Islet precursor cell (in vitro differentiated cells): ENCODE results near the gene CASP8AP2.
"Not testable (repeated sequence)": the region's sequence is repeated elsewhere in the genome, so short reads cannot be mapped to it uniquely, and the experiment has no call there.

Experiments used
- DNase-seq: peaks from one replicate; pipeline ENCODE4 v3.0.0-alpha.2; 2018

CASP8AP2 gene

DNA sequence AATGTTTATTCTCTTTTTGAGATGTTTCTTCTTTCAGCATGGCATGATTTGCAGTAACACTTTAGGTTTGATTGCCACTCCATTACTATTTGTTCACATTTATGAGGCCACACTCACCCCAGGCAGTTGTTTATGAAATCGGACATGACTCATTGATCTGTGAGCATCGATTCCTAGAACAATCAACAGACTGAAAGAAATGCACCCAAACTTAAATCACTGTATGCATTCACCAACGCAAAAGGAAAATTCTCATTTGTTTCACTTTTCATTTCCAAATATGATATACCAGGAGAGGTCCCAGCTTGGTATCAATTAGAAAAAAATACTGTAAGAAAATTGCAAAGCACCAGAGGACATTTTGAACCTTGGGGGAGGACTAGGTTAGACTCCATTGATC lies 59.2 kb downstream of the CASP8AP2 start:
- no peak for DNase-seq

DNA sequence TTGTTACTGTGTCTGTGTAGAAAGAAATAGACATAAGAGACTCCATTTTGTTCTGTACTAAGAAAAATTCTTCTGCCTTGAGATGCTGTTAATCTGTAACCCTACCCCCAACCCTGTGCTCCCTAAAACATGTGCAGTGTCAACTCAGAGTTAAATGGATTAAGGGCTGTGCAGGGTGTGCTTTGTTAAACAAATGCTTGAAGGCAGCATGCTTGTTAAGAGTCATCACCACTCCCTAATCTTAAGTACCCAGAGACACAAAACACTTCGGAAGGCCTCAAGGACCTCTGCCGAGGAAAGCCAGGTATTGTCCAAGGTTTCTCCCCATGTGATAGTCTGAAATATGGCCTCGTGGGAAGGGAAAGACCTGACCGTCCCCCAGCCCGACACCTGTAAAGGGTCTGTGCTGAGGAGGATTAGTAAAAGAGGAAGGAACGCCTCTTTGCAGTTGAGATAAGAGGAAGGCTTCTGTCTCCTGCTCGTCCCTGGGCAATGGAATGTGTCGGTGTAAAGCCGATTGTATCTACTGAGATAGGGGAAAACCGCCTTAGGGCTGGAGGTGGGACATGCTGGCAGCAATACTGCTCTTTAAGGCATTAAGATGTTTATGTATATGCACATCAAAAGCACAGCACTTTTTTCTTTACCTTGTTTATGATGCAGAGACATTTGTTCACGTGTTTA lies 61.3 kb downstream of the CASP8AP2 start:
- peak; percentile 79 for DNase-seq

DNA sequence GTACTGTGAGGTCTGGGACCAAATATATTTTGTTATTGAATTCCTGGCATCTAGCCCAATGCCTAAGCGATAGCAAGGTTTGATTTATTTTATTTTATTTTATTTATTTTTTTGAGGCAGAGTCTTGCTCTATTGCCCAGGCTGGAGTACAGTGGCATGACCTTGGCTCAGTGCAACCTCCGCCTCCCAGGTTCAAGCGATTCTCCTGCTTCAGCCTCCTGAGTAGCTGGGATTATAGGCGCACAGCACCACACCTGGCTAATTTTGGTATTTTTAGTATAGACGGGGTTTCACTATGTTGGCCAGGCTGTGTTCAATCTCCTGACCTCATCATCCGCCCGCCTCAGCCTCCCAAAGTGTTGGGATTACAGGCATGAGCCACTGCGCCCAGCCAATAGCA lies 62.9 kb downstream of the CASP8AP2 start:
- DNase-seq, result not testable (repeated sequence)

DNA sequence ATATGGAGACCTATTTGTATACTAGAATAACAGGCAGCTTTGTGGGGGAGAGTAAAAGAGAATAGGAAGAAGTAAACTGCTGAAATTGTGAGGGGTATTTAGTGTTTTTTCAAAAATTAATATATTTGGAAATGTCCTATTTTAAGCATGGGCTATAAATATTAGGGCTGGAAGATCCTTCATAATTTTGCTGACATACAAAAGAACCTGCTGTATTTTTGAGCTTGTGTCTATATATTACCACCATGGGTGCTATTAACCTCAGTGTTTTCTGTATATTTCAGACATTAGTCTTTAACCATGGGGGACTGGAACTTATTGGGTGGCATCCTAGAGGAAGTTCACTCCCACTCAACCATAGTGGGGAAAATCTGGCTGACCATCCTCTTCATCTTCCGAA lies 64.5 kb downstream of the CASP8AP2 start, which contains the start of gene GJA10:
TSS of gene GJA10 (plus strand) at position 301 of the 400 bp plus-strand sequence. CDS start at position 301, 0 bp downstream.
- DNase-seq, result no peak

DNA sequence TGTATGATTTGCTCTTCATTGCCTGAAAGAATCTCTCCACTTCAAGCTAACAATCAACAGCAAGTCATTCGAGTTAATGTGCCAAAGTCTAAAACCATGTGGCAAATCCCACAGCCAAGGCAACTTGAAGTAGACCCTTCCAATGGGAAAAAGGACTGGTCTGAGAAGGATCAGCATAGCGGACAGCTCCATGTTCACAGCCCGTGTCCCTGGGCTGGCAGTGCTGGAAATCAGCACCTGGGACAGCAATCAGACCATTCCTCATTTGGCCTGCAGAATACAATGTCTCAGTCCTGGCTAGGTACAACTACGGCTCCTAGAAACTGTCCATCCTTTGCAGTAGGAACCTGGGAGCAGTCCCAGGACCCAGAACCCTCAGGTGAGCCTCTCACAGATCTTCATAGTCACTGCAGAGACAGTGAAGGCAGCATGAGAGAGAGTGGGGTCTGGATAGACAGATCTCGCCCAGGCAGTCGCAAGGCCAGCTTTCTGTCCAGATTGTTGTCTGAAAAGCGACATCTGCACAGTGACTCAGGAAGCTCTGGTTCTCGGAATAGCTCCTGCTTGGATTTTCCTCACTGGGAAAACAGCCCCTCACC lies 65.7 kb downstream of the CASP8AP2 start:
- peak; percentile 89 for DNase-seq

DNA sequence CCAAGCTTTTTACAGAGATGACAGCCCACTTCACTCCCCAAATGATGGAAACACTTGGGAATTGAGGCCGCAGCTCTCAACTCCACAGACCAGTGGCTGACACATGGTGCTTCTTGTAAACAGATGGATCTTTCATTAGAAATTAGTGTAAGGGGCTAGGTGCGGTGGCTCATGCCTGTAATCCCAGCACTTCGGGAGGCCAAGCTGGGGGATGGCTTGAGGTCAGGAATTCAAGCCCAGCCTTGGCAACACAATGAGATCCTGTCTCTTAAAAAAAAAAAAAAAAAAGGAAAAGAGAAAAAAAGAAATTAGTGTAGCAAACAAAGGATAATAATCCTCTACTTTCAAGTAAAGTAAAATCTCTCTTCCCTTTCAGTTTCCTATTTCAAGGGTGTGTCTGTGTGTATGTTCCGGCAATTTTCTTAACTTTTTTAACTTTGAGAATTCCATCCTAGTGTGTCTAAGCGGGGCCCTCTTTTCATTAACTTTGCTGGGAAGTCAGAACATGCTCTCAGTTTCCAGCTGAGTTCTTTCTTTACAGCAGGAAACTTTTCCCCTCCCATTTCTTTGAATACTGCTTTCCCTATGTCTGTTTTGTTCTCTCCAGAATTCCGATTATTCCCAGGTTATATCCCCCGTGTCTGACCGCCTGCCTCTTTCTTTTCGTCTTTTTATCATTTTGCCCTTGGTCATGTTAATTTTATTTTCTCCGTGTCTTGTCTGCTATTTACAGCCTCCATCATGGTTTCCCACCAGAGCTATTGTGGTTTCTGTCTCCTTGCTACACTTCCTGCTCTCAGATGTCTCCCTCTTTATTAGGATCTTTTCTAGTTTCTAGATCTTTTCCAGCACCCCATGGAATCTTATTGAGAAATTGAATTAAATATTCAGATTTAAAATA lies 80.6 kb downstream of the CASP8AP2 start:
- DNase-seq, result not testable (repeated sequence)

DNA sequence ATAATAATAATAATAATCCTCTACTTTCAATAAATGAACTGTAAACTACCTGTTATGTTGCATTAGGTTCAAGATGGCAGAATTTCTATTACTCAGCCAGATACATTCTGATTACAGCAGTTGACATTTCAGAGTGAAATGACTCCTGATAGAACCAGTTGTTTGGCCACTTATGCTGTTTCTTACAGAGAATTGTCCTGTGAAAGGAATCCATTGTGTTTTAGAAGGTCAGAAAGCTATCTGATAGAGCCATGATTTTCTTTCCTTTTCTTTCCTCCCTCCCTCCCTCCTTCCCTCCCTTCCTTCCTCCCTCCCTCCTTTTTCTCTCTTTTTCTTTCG lies 81.2 kb downstream of the CASP8AP2 start:
- DNase-seq, result no peak

DNA sequence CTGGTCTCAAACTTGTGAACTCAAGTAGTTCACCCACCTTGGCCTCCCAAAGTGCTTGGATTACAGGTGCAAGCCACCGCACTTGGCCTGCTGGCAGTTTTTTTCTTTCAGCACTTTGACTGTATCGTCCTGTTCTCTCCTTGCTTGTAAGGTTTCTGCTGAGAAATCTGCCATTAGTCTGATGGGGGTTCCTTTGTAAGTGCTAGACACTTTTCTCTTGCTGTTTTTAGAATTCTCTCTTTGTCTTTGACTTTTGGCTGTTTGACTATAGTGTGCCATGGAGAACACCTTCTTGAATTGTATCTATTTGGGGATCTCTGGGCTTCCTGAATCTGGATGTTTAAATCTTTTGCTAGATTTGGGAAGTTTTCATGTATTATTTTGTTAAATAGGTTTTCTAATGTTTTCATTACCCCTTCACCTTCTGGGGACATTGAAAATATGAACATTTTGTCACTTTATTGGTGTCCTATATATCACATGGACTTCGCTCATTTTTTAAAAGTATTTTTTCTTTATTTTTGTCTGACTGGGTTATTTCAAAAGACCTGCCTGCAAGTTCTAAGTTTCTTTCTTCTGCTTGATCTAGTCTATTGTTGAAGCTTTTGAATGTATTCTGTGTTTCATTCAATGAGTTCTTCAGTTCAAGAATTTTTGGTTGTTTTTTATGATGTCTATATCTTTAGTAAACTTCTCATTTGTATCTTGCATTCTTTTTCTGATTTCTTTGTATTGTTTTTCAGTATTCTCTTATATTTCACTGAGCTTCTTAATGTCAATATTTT lies 86.6 kb downstream of the CASP8AP2 start:
- DNase-seq, result no peak

DNA sequence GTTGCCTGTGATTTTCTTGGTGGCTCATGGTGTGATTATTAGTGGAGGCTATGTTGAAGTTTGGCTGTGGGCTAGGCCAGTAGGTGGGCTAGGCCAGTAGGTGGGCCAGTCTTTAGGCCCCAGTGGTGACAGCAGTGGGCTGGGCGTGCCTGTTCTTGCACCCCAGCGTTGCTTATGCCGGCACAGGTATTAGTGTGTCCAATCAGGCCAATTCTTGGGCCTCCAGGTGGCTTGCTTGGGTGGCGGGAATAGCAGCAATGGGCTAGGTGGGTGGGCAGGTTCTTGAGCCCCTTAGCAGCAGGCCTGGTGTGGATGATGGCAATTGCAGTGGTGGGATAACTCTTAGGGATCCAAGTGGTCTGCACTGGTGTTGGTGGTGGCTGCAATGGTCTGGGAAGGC lies 87.5 kb downstream of the CASP8AP2 start:
- no peak for DNase-seq

DNA sequence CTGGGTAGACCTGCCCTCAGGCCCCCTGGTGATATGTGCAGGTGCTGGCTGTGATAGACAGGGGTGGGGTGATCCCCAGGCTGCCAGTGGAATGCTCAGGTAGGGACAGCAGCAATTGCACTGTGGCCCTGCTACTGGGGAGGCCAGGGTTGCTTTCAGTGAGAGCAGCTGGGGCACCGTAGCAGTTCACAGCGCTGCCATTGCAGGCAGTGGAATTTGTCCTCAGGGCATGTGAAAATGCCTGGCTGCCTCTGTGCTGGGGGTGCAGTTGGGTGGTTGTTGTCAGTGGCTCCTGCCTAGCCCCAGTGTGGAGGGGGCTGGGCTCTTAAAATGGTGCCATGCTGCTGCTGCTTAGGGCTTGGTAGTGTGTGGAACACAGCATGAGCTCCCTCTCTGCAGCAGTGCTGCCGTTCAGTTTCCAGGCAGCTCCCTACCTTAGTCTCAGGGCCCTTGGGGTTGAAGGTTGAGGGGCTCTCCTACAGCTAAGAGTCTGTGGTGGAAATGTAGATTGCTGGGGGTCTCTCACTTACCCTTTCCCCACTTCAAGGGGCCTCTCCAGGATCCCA lies 88.2 kb downstream of the CASP8AP2 start:
- DNase-seq, result peak; percentile 77
